ENCODE results near the gene POLR3F.

DNA sequence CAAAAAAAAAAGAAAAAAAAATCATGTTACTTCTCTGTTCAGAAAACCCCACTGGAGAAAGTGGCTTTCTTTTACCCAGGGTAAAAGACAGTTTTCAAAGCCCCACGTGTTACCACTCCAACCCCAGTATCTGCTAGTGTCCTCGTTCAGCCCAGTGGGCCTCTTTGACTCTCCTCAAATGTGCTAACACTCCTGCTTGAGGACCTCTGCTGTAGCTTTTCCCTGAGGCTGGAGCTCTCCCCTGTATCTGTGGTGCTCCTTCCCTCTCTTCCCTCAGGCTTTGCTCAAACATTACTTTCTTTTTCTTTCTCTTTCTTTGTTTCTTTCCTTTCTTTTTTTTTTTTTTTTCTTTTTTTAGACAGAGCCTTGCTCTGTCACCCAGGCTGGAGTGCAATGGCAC is 55.9 kb downstream of the POLR3F start:
- TF ChIP-seq, protein P1, sequence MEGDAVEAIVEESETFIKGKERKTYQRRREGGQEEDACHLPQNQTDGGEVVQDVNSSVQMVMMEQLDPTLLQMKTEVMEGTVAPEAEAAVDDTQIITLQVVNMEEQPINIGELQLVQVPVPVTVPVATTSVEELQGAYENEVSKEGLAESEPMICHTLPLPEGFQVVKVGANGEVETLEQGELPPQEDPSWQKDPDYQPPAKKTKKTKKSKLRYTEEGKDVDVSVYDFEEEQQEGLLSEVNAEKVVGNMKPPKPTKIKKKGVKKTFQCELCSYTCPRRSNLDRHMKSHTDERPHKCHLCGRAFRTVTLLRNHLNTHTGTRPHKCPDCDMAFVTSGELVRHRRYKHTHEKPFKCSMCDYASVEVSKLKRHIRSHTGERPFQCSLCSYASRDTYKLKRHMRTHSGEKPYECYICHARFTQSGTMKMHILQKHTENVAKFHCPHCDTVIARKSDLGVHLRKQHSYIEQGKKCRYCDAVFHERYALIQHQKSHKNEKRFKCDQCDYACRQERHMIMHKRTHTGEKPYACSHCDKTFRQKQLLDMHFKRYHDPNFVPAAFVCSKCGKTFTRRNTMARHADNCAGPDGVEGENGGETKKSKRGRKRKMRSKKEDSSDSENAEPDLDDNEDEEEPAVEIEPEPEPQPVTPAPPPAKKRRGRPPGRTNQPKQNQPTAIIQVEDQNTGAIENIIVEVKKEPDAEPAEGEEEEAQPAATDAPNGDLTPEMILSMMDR (IDR thresholded peaks at IDR 0.05; ENCODE audit: low read depth, low read length): no peak
- TF ChIP-seq EZH2phosphoT487 (IDR thresholded peaks at IDR 0.05; ENCODE audit: low read depth): no peak
